DND-41 (cell line): ENCODE measurements around the gene CACNA1D.

ENCODE experiments used
- CTCF ChIP-seq: IDR thresholded peaks from 2 replicates; pipeline ENCODE4 v1.5.1; 2012; ENCODE audit warnings: borderline replicate concordance, low read length, moderate library complexity, mild to moderate bottlenecking; ENCODE audit not compliant: poor library complexity, severe bottlenecking; ENCODE audit errors: extremely low read depth
- EZH2 ChIP-seq: IDR thresholded peaks from 3 replicates; pipeline ENCODE4 v1.6.1; 2012; ENCODE audit warnings: borderline replicate concordance, low read depth, mild to moderate bottlenecking, moderate library complexity, low read length, inconsistent platforms; ENCODE audit not compliant: severe bottlenecking

GRCh38 chr3:53842436-53843194 lies 348.2 kb downstream of the CACNA1D start:
- TF ChIP-seq CTCF (no peak), EZH2 (no peak)
